ENCODE measurements around the gene VGLL2.
"Not testable (repeated sequence)": the region's sequence is repeated elsewhere in the genome, so short reads cannot be mapped to it uniquely, and the experiment has no call there.

- TF ChIP-seq CTCF (IDR thresholded peaks at IDR 0.05); POLR2AphosphoS5 (IDR thresholded peaks at IDR 0.05; ENCODE audit: low read depth, low read length): not testable (repeated sequence)
Measured at GRCh38 chr6:117244571-117244970, 20.8 kb upstream of the VGLL2 start.

Data from Panc1 (cell line).